ENCODE data around the gene KCNK10.

- no peak for TF ChIP-seq POLR2AphosphoS5 (IDR thresholded peaks at IDR 0.05; ENCODE audit: low read depth, low read length)
- TF ChIP-seq CTCF (IDR thresholded peaks at IDR 0.05): no peak
- no peak for TF ChIP-seq REST (IDR thresholded peaks at IDR 0.05; ENCODE audit: low read depth, low read length)
- TF ChIP-seq CHD2 (IDR thresholded peaks at IDR 0.05; ENCODE audit: low read length, partially characterized antibody): no peak
- no peak for TF ChIP-seq NRF1 (IDR thresholded peaks at IDR 0.05; ENCODE audit: low read depth, low read length)
- no peak for TF ChIP-seq YY1 (IDR thresholded peaks at IDR 0.05; ENCODE audit: low read depth)
- TF ChIP-seq EP300 (IDR thresholded peaks at IDR 0.05; ENCODE audit: borderline replicate concordance in 1 of 2, low read depth in 1 of 2, low read length in 1 of 2): no peak
Measured at GRCh38 chr14:88137327-88137726, 185.7 kb downstream of the KCNK10 start.

Measured in SK-N-SH (cell line).